ENCODE results near the gene VPS50. TPM values are rescaled to one million over a fixed set of nuclear protein-coding genes. Genes with fewer than 3 reads are reported as not detected.

The VPS50 gene
- polyA plus RNA-seq, 3 donors: 7.6 to 12.6 (median 9.5) TPM

DNA sequence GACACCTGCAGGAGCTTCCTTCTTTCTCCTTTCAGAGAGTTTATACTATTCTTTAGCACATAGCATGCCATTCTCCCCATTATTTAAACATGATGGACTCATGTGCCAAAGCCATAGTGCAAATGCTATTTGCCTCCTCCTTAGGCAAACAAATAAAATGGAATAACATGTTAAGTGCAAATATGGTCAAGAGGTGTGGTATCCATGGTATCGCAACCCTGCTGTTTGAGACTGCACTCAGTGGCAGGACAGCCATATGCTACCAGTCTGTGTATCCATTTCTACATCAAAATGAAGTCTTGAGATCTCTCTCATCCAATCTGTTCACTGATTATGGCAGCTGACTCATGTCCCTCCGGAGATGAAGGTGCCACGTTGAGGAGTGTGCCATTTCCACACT is 28.7 kb upstream of the VPS50 start:
- H2AFZ ChIP-seq (ENCODE audit: insufficient read depth, low read depth, low read length, poor library complexity, severe bottlenecking): no peak overlapping the region
- WGBS (ENCODE audit: insufficient coverage): 96% methylated on average over 3 of the region's 3 CpGs
- intact Hi-C loops (cut with micrococcal nuclease): no loop called here

DNA sequence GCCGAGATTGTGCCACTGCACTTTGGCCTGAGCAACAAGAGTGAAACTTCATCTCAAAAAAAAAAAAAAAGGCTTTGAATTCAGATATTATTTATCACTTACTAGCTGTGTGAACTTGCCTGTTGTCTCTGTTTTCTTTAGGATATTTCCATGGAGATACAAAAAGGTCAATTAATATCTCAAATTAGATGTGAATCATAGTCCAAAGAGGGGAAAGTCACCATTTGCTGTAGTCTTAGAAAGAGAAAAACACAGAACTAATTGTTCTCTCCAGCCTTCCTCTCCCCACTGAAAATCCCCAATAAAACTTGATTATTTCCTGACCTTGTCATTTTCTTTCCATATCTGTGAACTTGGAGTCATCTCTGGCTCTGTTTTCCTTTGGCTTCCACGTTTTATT is 27.1 kb upstream of the VPS50 start:
- TF ChIP-seq, protein P1, sequence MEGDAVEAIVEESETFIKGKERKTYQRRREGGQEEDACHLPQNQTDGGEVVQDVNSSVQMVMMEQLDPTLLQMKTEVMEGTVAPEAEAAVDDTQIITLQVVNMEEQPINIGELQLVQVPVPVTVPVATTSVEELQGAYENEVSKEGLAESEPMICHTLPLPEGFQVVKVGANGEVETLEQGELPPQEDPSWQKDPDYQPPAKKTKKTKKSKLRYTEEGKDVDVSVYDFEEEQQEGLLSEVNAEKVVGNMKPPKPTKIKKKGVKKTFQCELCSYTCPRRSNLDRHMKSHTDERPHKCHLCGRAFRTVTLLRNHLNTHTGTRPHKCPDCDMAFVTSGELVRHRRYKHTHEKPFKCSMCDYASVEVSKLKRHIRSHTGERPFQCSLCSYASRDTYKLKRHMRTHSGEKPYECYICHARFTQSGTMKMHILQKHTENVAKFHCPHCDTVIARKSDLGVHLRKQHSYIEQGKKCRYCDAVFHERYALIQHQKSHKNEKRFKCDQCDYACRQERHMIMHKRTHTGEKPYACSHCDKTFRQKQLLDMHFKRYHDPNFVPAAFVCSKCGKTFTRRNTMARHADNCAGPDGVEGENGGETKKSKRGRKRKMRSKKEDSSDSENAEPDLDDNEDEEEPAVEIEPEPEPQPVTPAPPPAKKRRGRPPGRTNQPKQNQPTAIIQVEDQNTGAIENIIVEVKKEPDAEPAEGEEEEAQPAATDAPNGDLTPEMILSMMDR (IDR thresholded peaks at IDR 0.05): no peak
- intact Hi-C loops (cut with micrococcal nuclease): no loop called here
- Histone ChIP-seq H3K27me3 (ENCODE audit: control insufficient read depth in 2 of 2, insufficient read depth in 2 of 2, low read length in 2 of 2) (no peaks in the 10 kb centered on the region), H3K36me3 (replicated peaks in 1 of 2; ENCODE audit: control insufficient read depth in 1 of 2, insufficient read depth in 2 of 2, low read length in 2 of 2) (no peaks in the 10 kb centered on the region), H3K9me3 (replicated peaks in 1 of 2; ENCODE audit: control insufficient read depth in 1 of 2, insufficient read depth in 1 of 2, low read length in 2 of 2) (no peaks in the 10 kb centered on the region), H3K27ac (ENCODE audit: low read depth in 1 of 2, low read length in 2 of 2) (no peak overlapping the region), H3K79me2 (ENCODE audit: insufficient read depth, low read length) (no peaks in the 10 kb centered on the region), H3K4me1 (ENCODE audit: control insufficient read depth in 1 of 2, insufficient read depth in 2 of 2, low read length in 2 of 2) (peaks cover 0 to 3% of the 10 kb centered on the region in 2 donors), H4K20me1 (ENCODE audit: insufficient read depth, low read length) (no peaks in the 10 kb centered on the region), H2AFZ (ENCODE audit: insufficient read depth, low read depth, low read length, poor library complexity, severe bottlenecking) (no peak overlapping the region), H3K9ac (ENCODE audit: insufficient read depth, low read length, poor library complexity, severe bottlenecking) (no peak overlapping the region), H3K4me2 (replicated peaks; ENCODE audit: extremely low read depth, low read length, poor library complexity, severe bottlenecking) (no peak overlapping the region), H3K4me3 (replicated peaks in 1 of 3; ENCODE audit: low read depth in 2 of 3, low read length in 3 of 3) (no peak overlapping the region)
- Mint-ChIP-seq H3K36me3 (no peaks in the 10 kb centered on the region), H3K9me3 (peaks cover 0 to 1% (median 0%) of the 10 kb centered on the region in 7 donors), H3K4me1 (peaks cover 4% of the 10 kb centered on the region), H3K4me3 (no peak overlapping the region), H3K27ac (no peak overlapping the region), H3K27me3 (ENCODE audit: low read depth in 3 of 3) (peaks cover 0 to 5% (median 2%) of the 10 kb centered on the region in 3 donors)
- no peak for DNase-seq
- no CpG with 5 or more reads among the region's 2 CpGs for WGBS (ENCODE audit: insufficient coverage)

More for the DNA sequence above, 28.7 kb upstream of the VPS50 start:
- no peak for DNase-seq
- no peaks in the 10 kb centered on the region for H3K9me3 ChIP-seq (replicated peaks in 1 of 2; ENCODE audit: control insufficient read depth in 1 of 2, insufficient read depth in 1 of 2, low read length in 2 of 2)
- H3K4me2 ChIP-seq (replicated peaks; ENCODE audit: extremely low read depth, low read length, poor library complexity, severe bottlenecking): no peak overlapping the region
- H3K4me3 ChIP-seq (replicated peaks in 1 of 3; ENCODE audit: low read depth in 2 of 3, low read length in 3 of 3): no peak overlapping the region
- TF ChIP-seq, protein P1 (IDR thresholded peaks at IDR 0.05): no peak
- no peak overlapping the region for H3K9ac ChIP-seq (ENCODE audit: insufficient read depth, low read length, poor library complexity, severe bottlenecking)
- no peaks in the 10 kb centered on the region for H4K20me1 ChIP-seq (ENCODE audit: insufficient read depth, low read length)
- no peaks in the 10 kb centered on the region for H3K36me3 Mint-ChIP-seq
- peaks cover 0 to 1% (median 0%) of the 10 kb centered on the region in 7 donors for H3K9me3 Mint-ChIP-seq
- peaks cover 0 to 3% of the 10 kb centered on the region in 2 donors for H3K4me1 ChIP-seq (ENCODE audit: control insufficient read depth in 1 of 2, insufficient read depth in 2 of 2, low read length in 2 of 2)
- peaks cover 4% of the 10 kb centered on the region for H3K4me1 Mint-ChIP-seq
- no peaks in the 10 kb centered on the region for H3K27me3 ChIP-seq (ENCODE audit: control insufficient read depth in 2 of 2, insufficient read depth in 2 of 2, low read length in 2 of 2)
- H3K79me2 ChIP-seq (ENCODE audit: insufficient read depth, low read length): no peaks in the 10 kb centered on the region
- H3K36me3 ChIP-seq (replicated peaks in 1 of 2; ENCODE audit: control insufficient read depth in 1 of 2, insufficient read depth in 2 of 2, low read length in 2 of 2): no peaks in the 10 kb centered on the region
- no peak overlapping the region for H3K27ac Mint-ChIP-seq
- peaks cover 0 to 7% (median 2%) of the 10 kb centered on the region in 3 donors for H3K27me3 Mint-ChIP-seq (ENCODE audit: low read depth in 3 of 3)
- no peak overlapping the region for H3K27ac ChIP-seq (ENCODE audit: low read depth in 1 of 2, low read length in 2 of 2)
- no peak overlapping the region for H3K4me3 Mint-ChIP-seq

Measured in CD14-positive monocyte (primary cell).